HEK293T (cell line): ENCODE data around the gene STAC2.

Source experiments
- BHLHE40 ChIP-seq: fragments of 450-650 bp; IDR thresholded peaks from 2 replicates; pipeline ENCODE4 v1.6.1; 2016; ENCODE audit warnings: mild to moderate bottlenecking, moderate library complexity, borderline replicate concordance
- CTBP1 ChIP-seq: fragments of 450-650 bp; IDR thresholded peaks from 2 replicates; pipeline ENCODE4 v1.6.1; 2016; ENCODE audit warnings: borderline replicate concordance
- ELF4 ChIP-seq: fragments of 450-650 bp; IDR thresholded peaks from 2 replicates; pipeline ENCODE4 v1.6.1; 2017; ENCODE audit warnings: antibody characterized with exemption
- FOXK2 ChIP-seq: fragments of 450-650 bp; IDR thresholded peaks from 2 replicates; pipeline ENCODE4 v1.6.1; 2016; ENCODE audit warnings: mild to moderate bottlenecking
- FOXM1 ChIP-seq: fragments of 450-650 bp; IDR thresholded peaks from 2 replicates; pipeline ENCODE4 v1.6.1; 2017; ENCODE audit warnings: mild to moderate bottlenecking, borderline replicate concordance
- HDGF ChIP-seq: fragments of 450-650 bp; IDR thresholded peaks from 2 replicates; pipeline ENCODE4 v1.6.1; 2017; ENCODE audit warnings: antibody characterized with exemption, borderline replicate concordance
- LEF1 ChIP-seq: fragments of 450-650 bp; IDR thresholded peaks from 2 replicates; pipeline ENCODE4 v1.6.1; 2017; ENCODE audit warnings: mild to moderate bottlenecking, borderline replicate concordance
- SP1 ChIP-seq: fragments of 450-650 bp; IDR thresholded peaks from 2 replicates; pipeline ENCODE4 v1.6.1; 2017
- SUZ12 ChIP-seq: fragments of 450-650 bp; IDR thresholded peaks from 2 replicates; pipeline ENCODE4 v1.6.1; 2016; ENCODE audit warnings: mild to moderate bottlenecking
- ZNF384 ChIP-seq: fragments of 450-650 bp; IDR thresholded peaks from 2 replicates; pipeline ENCODE4 v1.6.1; 2016

DNA sequence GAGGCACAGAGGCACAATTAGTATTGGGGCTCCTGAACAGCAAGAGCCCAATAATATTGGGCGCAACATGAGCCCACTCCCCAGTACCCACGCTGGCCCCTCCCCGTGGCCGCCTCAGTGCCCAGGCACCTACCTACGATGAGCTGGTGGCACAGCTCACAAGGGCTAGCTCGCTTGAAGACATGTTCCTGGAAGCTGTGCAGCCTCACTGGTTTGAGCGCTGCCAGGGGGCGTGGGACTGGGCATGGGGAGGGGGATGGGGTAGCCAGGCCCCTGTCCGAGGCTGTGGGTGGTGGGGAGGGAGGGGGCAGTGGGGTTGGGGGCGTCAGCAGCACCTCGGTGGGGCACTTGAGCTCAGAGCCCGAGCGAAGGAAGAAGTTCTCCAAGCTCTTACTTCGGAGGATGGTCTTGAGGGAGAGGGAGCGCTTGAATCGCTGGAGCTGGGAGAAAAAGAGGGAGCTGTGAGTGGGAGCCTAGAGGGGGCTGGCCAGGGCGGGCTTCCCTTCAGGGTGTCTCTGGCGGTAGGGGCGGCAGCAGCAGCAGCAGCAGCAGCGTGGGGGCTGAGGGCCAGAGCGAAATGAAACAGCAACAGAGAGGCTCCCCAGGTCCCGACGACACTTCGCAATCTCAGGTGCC, 7.9 kb downstream of the STAC2 start:
- TF ChIP-seq ZNF384 (no peak), BHLHE40 (no peak), CTBP1 (no peak), FOXM1 (no peak), LEF1 (no peak), FOXK2 (no peak), SP1 (no peak), SUZ12 (no peak), ELF4 (no peak), HDGF (no peak)
